H9 (cell line): ENCODE data around the gene TCN2. TPM values are rescaled to one million over a fixed set of nuclear protein-coding genes. Genes with fewer than 3 reads are reported as not detected.
A peak's percentile ranks its signal among the peaks of the same experiment; 100 is the strongest.

Source experiments
- DNase-seq: peaks from one replicate; pipeline ENCODE4 v3.0.0-alpha.2; 2017
- H2AFZ ChIP-seq: one replicate; pipeline ENCODE4 v1.6.1; 2013; ENCODE audit warnings: mild to moderate bottlenecking, low read length, control low read depth, moderate library complexity
- H2AK5ac ChIP-seq: 2 replicates; pipeline ENCODE4 v1.6.1; 2013; ENCODE audit warnings: low read length, control low read depth, mixed read lengths; ENCODE audit not compliant: insufficient read length
- H2BK120ac ChIP-seq: one replicate; pipeline ENCODE4 v1.6.1; 2013; ENCODE audit warnings: low read depth, mild to moderate bottlenecking, low read length, control low read depth, inconsistent platforms; ENCODE audit not compliant: poor library complexity, severe bottlenecking
- H2BK12ac ChIP-seq: 2 replicates; pipeline ENCODE4 v1.6.1; 2013; ENCODE audit warnings: low read length, control low read depth, mixed read lengths, low read depth; ENCODE audit not compliant: insufficient read length
- H2BK15ac ChIP-seq: 2 replicates; pipeline ENCODE4 v1.6.1; 2013; ENCODE audit warnings: low read depth, low read length, control low read depth
- H2BK20ac ChIP-seq: one replicate; pipeline ENCODE4 v1.6.1; 2013; ENCODE audit warnings: low read depth, mild to moderate bottlenecking, low read length, control low read depth, inconsistent platforms; ENCODE audit not compliant: poor library complexity, severe bottlenecking
- H2BK5ac ChIP-seq: 2 replicates; pipeline ENCODE4 v1.6.1; 2013; ENCODE audit warnings: low read length, control low read depth, mixed read lengths; ENCODE audit not compliant: insufficient read length
- H3K14ac ChIP-seq: 2 replicates; pipeline ENCODE4 v1.6.1; 2013; ENCODE audit warnings: low read length, control low read depth; ENCODE audit not compliant: insufficient read depth
- H3K18ac ChIP-seq: 2 replicates; pipeline ENCODE4 v1.6.1; 2013; ENCODE audit warnings: low read depth, mild to moderate bottlenecking, mixed read lengths, low read length, control low read depth; ENCODE audit not compliant: insufficient read length
- H3K23ac ChIP-seq: 2 replicates; pipeline ENCODE4 v1.6.1; 2013; ENCODE audit warnings: low read length, control low read depth, mixed read lengths, low read depth; ENCODE audit not compliant: insufficient read length
- H3K23me2 ChIP-seq: 2 replicates; pipeline ENCODE4 v1.6.1; 2013; ENCODE audit warnings: low read depth, mild to moderate bottlenecking, mixed read lengths, low read length, control low read depth; ENCODE audit not compliant: insufficient read length, poor library complexity, severe bottlenecking
- H3K27ac ChIP-seq: 2 replicates; pipeline ENCODE4 v1.5.1; 2013; ENCODE audit warnings: low read length, control low read depth, mixed read lengths, low read depth; ENCODE audit not compliant: insufficient read length
- H3K27me3 ChIP-seq: 2 replicates; pipeline ENCODE4 v1.6.1; 2013; ENCODE audit warnings: low read length, control low read depth, inconsistent platforms; ENCODE audit not compliant: insufficient read depth
- H3K4ac ChIP-seq: 2 replicates; pipeline ENCODE4 v1.6.1; 2013; ENCODE audit warnings: low read depth, mild to moderate bottlenecking, control low read depth, inconsistent platforms, low read length, moderate library complexity
- H3K4me1 ChIP-seq: 2 replicates; pipeline ENCODE4 v1.6.1; 2013; ENCODE audit warnings: low read length, control low read depth, inconsistent platforms; ENCODE audit not compliant: insufficient read depth
- H3K4me2 ChIP-seq: 2 replicates; pipeline ENCODE4 v1.6.1; 2013; ENCODE audit warnings: low read length, control low read depth, mixed read lengths; ENCODE audit not compliant: insufficient read length, insufficient read depth
- H3K56ac ChIP-seq: 2 replicates; pipeline ENCODE4 v1.6.1; 2013; ENCODE audit warnings: low read depth, mild to moderate bottlenecking, mixed read lengths, low read length, control low read depth; ENCODE audit not compliant: insufficient read length
- H3K79me1 ChIP-seq: 2 replicates; pipeline ENCODE4 v1.6.1; 2013; ENCODE audit warnings: low read depth, mild to moderate bottlenecking, moderate library complexity, low read length, control low read depth, inconsistent platforms; ENCODE audit not compliant: insufficient read depth, poor library complexity, severe bottlenecking
- H3K79me2 ChIP-seq: 2 replicates; pipeline ENCODE4 v1.6.1; 2013; ENCODE audit warnings: low read length, control low read depth, inconsistent platforms; ENCODE audit not compliant: insufficient read depth
- H3K9ac ChIP-seq: 2 replicates; pipeline ENCODE4 v1.6.1; 2013; ENCODE audit warnings: low read length, control low read depth, mixed read lengths; ENCODE audit not compliant: insufficient read length; ENCODE audit errors: extremely low read depth
- H3K9me3 ChIP-seq: one replicate; pipeline ENCODE4 v1.6.1; 2013; ENCODE audit warnings: low read depth, low read length, inconsistent platforms; ENCODE audit not compliant: control insufficient read depth
- H3T11ph ChIP-seq: one replicate; pipeline ENCODE4 v1.6.1; 2013; ENCODE audit warnings: mild to moderate bottlenecking, low read length, control low read depth, inconsistent platforms
- H4K20me1 ChIP-seq: one replicate; pipeline ENCODE4 v1.6.1; 2013; ENCODE audit not compliant: control insufficient read depth, insufficient read length, insufficient read depth
- H4K5ac ChIP-seq: 2 replicates; pipeline ENCODE4 v1.6.1; 2013; ENCODE audit warnings: low read depth, mild to moderate bottlenecking, mixed read lengths, low read length, control low read depth; ENCODE audit not compliant: insufficient read length
- H4K8ac ChIP-seq: replicated peaks from 2 replicates; pipeline ENCODE4 v1.6.1; 2013; ENCODE audit warnings: low read length, control low read depth, mixed read lengths, low read depth; ENCODE audit not compliant: insufficient read length
- H4K91ac ChIP-seq: 2 replicates; pipeline ENCODE4 v1.6.1; 2013; ENCODE audit warnings: low read depth, mild to moderate bottlenecking, moderate library complexity, mixed read lengths, low read length, control low read depth; ENCODE audit not compliant: insufficient read length
- H3K27ac Mint-ChIP-seq, 3 experiments: 2 replicates in 2 of 3; 3 replicates in 1 of 3; pipeline ENCODE4 v1.8.0; 2020 to 2021; ENCODE audit warnings: mixed read lengths in 3 of 3, mild to moderate bottlenecking in 1 of 3, moderate library complexity in 1 of 3
- H3K27me3 Mint-ChIP-seq: 2 replicates; pipeline ENCODE4 v1.8.0; 2021; ENCODE audit warnings: low read depth, mild to moderate bottlenecking, moderate library complexity, mixed read lengths
- H3K36me3 Mint-ChIP-seq, 3 experiments: 2 replicates in 2 of 3; 3 replicates in 1 of 3; pipeline ENCODE4 v1.8.0; 2020 to 2021; ENCODE audit warnings: low read depth in 3 of 3, mixed read lengths in 3 of 3; ENCODE audit not compliant: insufficient read depth in 1 of 3
- H3K4me1 Mint-ChIP-seq, 2 experiments: 2 replicates each; pipeline ENCODE4 v1.8.0; 2020; ENCODE audit warnings: mixed read lengths in 2 of 2
- H3K4me3 Mint-ChIP-seq, 2 experiments: 2 replicates in 1 of 2; 3 replicates in 1 of 2; pipeline ENCODE4 v1.8.0; 2020 to 2021; ENCODE audit warnings: mild to moderate bottlenecking in 2 of 2, mixed read lengths in 2 of 2, moderate library complexity in 1 of 2
- H3K9me3 Mint-ChIP-seq, 2 experiments: 2 replicates in 1 of 2; 3 replicates in 1 of 2; pipeline ENCODE4 v1.8.0; 2020; ENCODE audit warnings: mild to moderate bottlenecking in 2 of 2, mixed read lengths in 2 of 2, moderate library complexity in 1 of 2
- CTCF ChIP-seq: fragments of 200-600 bp; sonication (generic); conservative IDR thresholded peaks from 3 replicates; pipeline ENCODE4 v1.8.0; 2021; ENCODE audit warnings: antibody characterized with exemption, mild to moderate bottlenecking
- WGBS: extraction: QIAGEN DNeasy Blood & Tissue Kit; methylation state at CpG from one replicate; pipeline ENCODE4 v1.1.7; 2013; ENCODE audit warnings: missing lambda C conversion rate, low lambda C conversion rate, mixed read lengths; ENCODE audit not compliant: insufficient read length; ENCODE audit errors: extremely low coverage; 5-methylcytosine and 5-hydroxymethylcytosine counted together
- total RNA-seq: library from RNA; stranded (reverse); gene quantifications from 2 replicates; pipeline ENCODE4 v1.2.1, GENCODE V29; 2021

TCN2 gene
- total RNA-seq, 1 experiment from 2014 or later = 42.2 TPM

GRCh38 chr22:30596886-30597285 lies 10.1 kb upstream of the TCN2 start:
- Histone ChIP-seq H3K4me1 (no peaks in the 10 kb centered on the region), H3K4me2 (no peak overlapping the region), H2BK15ac (no peak overlapping the region), H3K27ac (no peak overlapping the region), H3K23me2 (no peaks in the 10 kb centered on the region), H2BK120ac (no peak overlapping the region), H2AFZ (no peak overlapping the region), H3K27me3 (no peaks in the 10 kb centered on the region), H4K5ac (no peak overlapping the region), H2AK5ac (no peak overlapping the region), H2BK20ac (no peak overlapping the region), H2BK12ac (no peak overlapping the region), H3K9me3 (no peaks in the 10 kb centered on the region), H3K4ac (no peak overlapping the region), H3K9ac (no peak overlapping the region), H3K14ac (no peak overlapping the region), H4K8ac (no peak overlapping the region), H4K91ac (no peak overlapping the region), H3K79me1 (no peaks in the 10 kb centered on the region), H4K20me1 (no peaks in the 10 kb centered on the region), H3K56ac (no peak overlapping the region), H3K23ac (no peak overlapping the region), H2BK5ac (no peak overlapping the region), H3T11ph (no peak overlapping the region), H3K79me2 (no peaks in the 10 kb centered on the region), H3K18ac (no peak overlapping the region)
- DNase-seq = peak; percentile 62
- Mint-ChIP-seq H3K9me3 (peaks cover 0 to under 1% of the 10 kb centered on the region in 2 experiments; a peak in 2 of 5 replicates), H3K27ac (no peak overlapping the region), H3K36me3 (no peaks in the 10 kb centered on the region; a peak in 1 of 7 replicates), H3K27me3 (peaks cover 21% of the 10 kb centered on the region), H3K4me1 (peaks cover under 1% of the 10 kb centered on the region in 2 experiments; a peak in 2 of 4 replicates), H3K4me3 (no peak overlapping the region)
- WGBS = no CpG with 5 or more reads among the region's 29 CpGs
- TF ChIP-seq CTCF = no peak
